Stomach smooth muscle (tissue), 2 donors: ENCODE results near the gene IRF4.
"Not testable (repeated sequence)": the region's sequence is repeated elsewhere in the genome, so short reads cannot be mapped to it uniquely, and the experiment has no call there.

ENCODE experiments used
- H3K27ac ChIP-seq: one replicate; pipeline ENCODE4 v1.7.0; 2013; ENCODE audit warnings: mild to moderate bottlenecking, low read length, inconsistent platforms
- H3K27me3 ChIP-seq, 2 donors: one replicate each; pipeline ENCODE4 v1.7.0; 2013; ENCODE audit warnings: low read length in 2 of 2; ENCODE audit not compliant: insufficient read depth in 2 of 2, control insufficient read depth in 1 of 2
- H3K36me3 ChIP-seq, 2 donors: one replicate each; pipeline ENCODE4 v1.7.0; 2013; ENCODE audit warnings: low read length in 2 of 2; ENCODE audit not compliant: control insufficient read depth in 2 of 2, insufficient read depth in 2 of 2
- H3K4me1 ChIP-seq: one replicate; pipeline ENCODE4 v1.7.0; 2013; ENCODE audit warnings: low read length; ENCODE audit not compliant: control insufficient read depth, insufficient read depth
- H3K4me3 ChIP-seq, 2 donors: one replicate each; pipeline ENCODE4 v1.7.0; 2013; ENCODE audit warnings: low read length in 2 of 2
- H3K9ac ChIP-seq, 2 donors: one replicate each; pipeline ENCODE4 v1.7.0; 2013; ENCODE audit warnings: low read length in 2 of 2, mild to moderate bottlenecking in 1 of 2
- H3K9me3 ChIP-seq, 2 donors: one replicate each; pipeline ENCODE4 v1.7.0; 2013; ENCODE audit warnings: low read length in 2 of 2; ENCODE audit not compliant: control insufficient read depth in 2 of 2
- donor health status: healthy.
- donor health status: Pancreatic carcinoma.

Gene IRF4

GRCh38 chr6:367891-368630 lies 23.5 kb upstream of the IRF4 start:
- H3K4me3 ChIP-seq: no peak overlapping the region
- peaks cover 32 to 37% of the 10 kb centered on the region in 2 donors for H3K27me3 ChIP-seq
- H3K9me3 ChIP-seq: peaks cover 0 to 8% of the 10 kb centered on the region in 2 donors
- H3K9ac ChIP-seq: no peak overlapping the region
- no peaks in the 10 kb centered on the region for H3K36me3 ChIP-seq
- H3K4me1 ChIP-seq: peaks cover 5% of the 10 kb centered on the region
- no peak overlapping the region for H3K27ac ChIP-seq

- Histone ChIP-seq H3K36me3 (no peaks in the 10 kb centered on the region), H3K27ac (no peak overlapping the region), H3K27me3 (peaks cover 42 to 49% of the 10 kb centered on the region in 2 donors), H3K9ac (no peak overlapping the region), H3K4me1 (peaks cover 13% of the 10 kb centered on the region), H3K9me3 (no peaks in the 10 kb centered on the region), H3K4me3 (no peak overlapping the region)
Measured at GRCh38 chr6:369559-370431, 21.8 kb upstream of the IRF4 start.

GRCh38 chr6:370555-370954 lies 21.0 kb upstream of the IRF4 start:
- no peaks in the 10 kb centered on the region for H3K9me3 ChIP-seq
- no peak overlapping the region for H3K27ac ChIP-seq
- peaks cover 13% of the 10 kb centered on the region for H3K4me1 ChIP-seq
- no peaks in the 10 kb centered on the region for H3K36me3 ChIP-seq
- peaks cover 47 to 52% of the 10 kb centered on the region in 2 donors for H3K27me3 ChIP-seq
- H3K9ac ChIP-seq: no peak overlapping the region
- no peak overlapping the region for H3K4me3 ChIP-seq

- not testable (repeated sequence) for H3K9me3 ChIP-seq, H3K27ac ChIP-seq, H3K36me3 ChIP-seq, H3K4me3 ChIP-seq, H3K9ac ChIP-seq
- peaks cover 45 to 48% of the 10 kb centered on the region in 2 donors for H3K27me3 ChIP-seq
- H3K4me1 ChIP-seq: peaks cover 13% of the 10 kb centered on the region
Measured at GRCh38 chr6:371851-372250, 19.7 kb upstream of the IRF4 start.

- Histone ChIP-seq H3K9me3 (no peaks in the 10 kb centered on the region), H3K9ac (no peak overlapping the region), H3K4me1 (peaks cover 8% of the 10 kb centered on the region), H3K27me3 (peaks cover 41 to 45% of the 10 kb centered on the region in 2 donors), H3K4me3 (no peak overlapping the region), H3K36me3 (no peaks in the 10 kb centered on the region), H3K27ac (no peak overlapping the region)
Measured at GRCh38 chr6:372336-372911, 19.1 kb upstream of the IRF4 start.

- H3K27me3 ChIP-seq: peaks cover 38 to 44% of the 10 kb centered on the region in 2 donors
- H3K27ac ChIP-seq: no peak overlapping the region
- no peak overlapping the region for H3K9ac ChIP-seq
- H3K4me3 ChIP-seq: no peak overlapping the region
- no peaks in the 10 kb centered on the region for H3K9me3 ChIP-seq
- H3K36me3 ChIP-seq: no peaks in the 10 kb centered on the region
- peaks cover 8% of the 10 kb centered on the region for H3K4me1 ChIP-seq
Measured at GRCh38 chr6:373031-373430, 18.5 kb upstream of the IRF4 start.

DNA sequence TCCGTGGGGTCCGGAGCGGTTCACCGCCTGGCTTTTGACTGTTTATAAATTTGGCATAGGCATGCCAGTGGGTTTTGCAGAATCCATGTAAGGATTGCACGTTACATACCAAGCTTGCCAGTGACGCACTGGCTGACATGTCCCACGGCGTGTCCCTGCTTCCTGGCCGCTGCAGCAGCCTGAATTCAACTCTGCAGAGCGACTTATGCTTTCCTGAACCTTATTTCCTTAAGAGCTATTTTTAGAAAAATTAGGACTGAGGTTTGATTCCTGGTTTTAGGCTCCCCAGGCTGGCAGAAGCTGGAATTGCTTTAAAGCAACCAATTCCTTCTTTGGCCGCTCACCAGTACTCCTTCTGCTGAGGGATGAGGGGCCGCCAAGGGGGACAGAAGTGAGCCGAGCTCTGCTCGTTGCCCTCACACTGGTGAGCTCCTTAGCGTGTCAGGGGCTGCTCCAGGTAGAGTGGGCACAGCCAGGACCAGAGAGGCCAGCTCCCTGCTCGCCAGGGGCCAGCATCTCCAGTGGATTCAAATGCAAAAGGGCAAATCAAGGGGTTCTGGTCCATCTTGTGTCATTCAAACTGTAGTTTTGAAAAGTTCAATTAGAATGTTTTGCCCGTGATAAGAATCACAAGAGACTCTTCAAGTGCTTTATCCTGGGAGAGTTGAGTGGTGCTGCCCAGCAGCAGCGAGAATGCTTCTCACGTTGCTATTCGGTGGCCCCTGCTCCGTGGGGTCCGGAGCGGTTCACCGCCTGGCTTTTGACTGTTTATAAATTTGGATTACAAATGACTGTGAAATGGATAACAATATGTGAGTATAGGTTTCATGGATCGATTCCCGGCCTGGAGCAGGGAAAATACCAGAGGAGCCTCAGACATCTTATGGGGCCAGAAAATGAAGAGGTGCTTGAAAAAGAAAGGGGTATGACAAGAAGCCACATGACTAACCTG lies 17.5 kb upstream of the IRF4 start:
- peaks cover 40 to 44% of the 10 kb centered on the region in 2 donors for H3K27me3 ChIP-seq
- H3K27ac ChIP-seq: no peak overlapping the region

DNA sequence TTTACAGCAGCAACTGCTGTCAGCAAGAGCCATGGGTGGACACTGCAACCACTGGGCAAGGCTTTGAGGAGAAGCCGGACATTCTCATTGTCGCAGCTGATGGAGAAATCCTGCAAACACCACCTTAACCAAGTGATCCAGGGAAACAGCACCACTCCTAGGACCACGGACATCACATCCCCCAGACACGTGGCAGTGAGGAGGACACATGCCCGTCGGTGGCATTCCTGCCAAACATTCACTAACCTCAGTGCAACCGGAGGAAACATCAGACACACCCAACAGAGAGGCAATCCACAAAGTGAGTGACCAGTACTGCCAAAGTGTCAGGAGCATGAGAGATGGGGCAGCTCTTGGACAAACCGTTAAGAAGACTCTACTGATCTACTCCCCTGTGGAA lies 16.6 kb upstream of the IRF4 start:
- no peak overlapping the region for H3K27ac ChIP-seq
- H3K27me3 ChIP-seq: peaks cover 37 to 40% of the 10 kb centered on the region in 2 donors
- no peak overlapping the region for H3K4me3 ChIP-seq
- H3K9ac ChIP-seq: no peak overlapping the region
- H3K9me3 ChIP-seq: no peaks in the 10 kb centered on the region
- H3K36me3 ChIP-seq: no peaks in the 10 kb centered on the region
- H3K4me1 ChIP-seq: peaks cover 8% of the 10 kb centered on the region

More for the DNA sequence above, 17.5 kb upstream of the IRF4 start:
- peaks cover 8% of the 10 kb centered on the region for H3K4me1 ChIP-seq
- no peak overlapping the region for H3K9ac ChIP-seq
- peak overlapping the region in 1 of 2 donors; percentile 44 for H3K4me3 ChIP-seq
- no peaks in the 10 kb centered on the region for H3K9me3 ChIP-seq
- no peaks in the 10 kb centered on the region for H3K36me3 ChIP-seq

GRCh38 chr6:376827-377640 lies 14.5 kb upstream of the IRF4 start:
- Histone ChIP-seq H3K36me3 (no peaks in the 10 kb centered on the region), H3K27me3 (peaks cover 34 to 35% of the 10 kb centered on the region in 2 donors), H3K27ac (no peak overlapping the region), H3K9ac (no peak overlapping the region), H3K9me3 (no peaks in the 10 kb centered on the region), H3K4me1 (peaks cover 8% of the 10 kb centered on the region), H3K4me3 (no peak overlapping the region)
